D721Med (cell line): Measurements from ENCODE around the gene UBAP2L.
A peak's percentile ranks its signal among the peaks of the same experiment; 100 is the strongest.

Experiments
- DNase-seq: peaks from one replicate; pipeline ENCODE4 v3.0.0; 2011; ENCODE audit warnings: low spot score; ENCODE audit not compliant: insufficient read length
- FAIRE-seq: peaks from 2 replicates; lab custom pipeline; 2011; peaks lifted over from hg19 to GRCh38; lab: Jason Lieb, UNC
- TF ChIP-seq, protein P1 (sequence below): IDR thresholded peaks from 2 replicates; pipeline ENCODE4 v1.5.1; 2012; ENCODE audit warnings: mild to moderate bottlenecking, control low read depth; ENCODE audit not compliant: insufficient read depth; ENCODE audit errors: missing control alignments

UBAP2L gene

DNA sequence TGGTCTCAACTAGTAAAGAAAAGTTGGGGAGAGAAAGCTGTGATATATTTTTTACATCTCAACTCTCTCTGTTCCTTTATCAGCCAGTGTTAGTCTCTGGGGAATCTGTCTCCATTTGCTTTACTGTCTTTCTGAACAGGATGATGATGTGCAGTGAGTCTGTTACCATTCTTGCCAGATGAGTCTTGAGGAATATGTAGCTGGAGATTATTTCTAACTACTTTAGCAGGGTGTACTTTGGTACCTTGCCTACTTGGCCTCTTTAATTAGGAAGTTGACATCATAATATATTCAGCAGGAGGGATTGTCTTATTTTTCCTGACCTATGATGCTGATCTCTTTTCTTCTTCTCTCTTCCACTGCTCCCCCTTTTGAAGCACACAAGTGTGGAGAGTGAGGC lies 35.9 kb downstream of the UBAP2L start:
- FAIRE-seq: no peak

DNA sequence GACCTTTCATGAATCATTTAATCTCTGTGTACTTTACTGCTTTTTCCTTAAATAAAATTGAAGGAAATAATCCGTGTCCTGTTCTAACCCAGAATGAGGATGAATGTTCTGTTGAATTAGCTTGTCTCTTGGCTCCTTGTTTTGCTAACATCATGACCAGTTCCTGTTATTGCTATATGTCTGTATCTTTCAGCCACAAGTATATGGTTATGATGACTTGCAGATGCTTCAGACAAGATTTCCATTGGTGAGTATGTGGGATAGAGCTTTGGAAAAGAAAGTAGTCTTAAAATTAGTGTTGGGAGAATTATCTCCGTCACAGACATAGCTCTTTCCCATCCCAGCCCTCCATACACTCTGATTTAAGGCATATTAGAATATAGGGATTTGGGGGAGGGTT lies 38.0 kb downstream of the UBAP2L start:
- no peak for FAIRE-seq
- TF ChIP-seq, protein P1, sequence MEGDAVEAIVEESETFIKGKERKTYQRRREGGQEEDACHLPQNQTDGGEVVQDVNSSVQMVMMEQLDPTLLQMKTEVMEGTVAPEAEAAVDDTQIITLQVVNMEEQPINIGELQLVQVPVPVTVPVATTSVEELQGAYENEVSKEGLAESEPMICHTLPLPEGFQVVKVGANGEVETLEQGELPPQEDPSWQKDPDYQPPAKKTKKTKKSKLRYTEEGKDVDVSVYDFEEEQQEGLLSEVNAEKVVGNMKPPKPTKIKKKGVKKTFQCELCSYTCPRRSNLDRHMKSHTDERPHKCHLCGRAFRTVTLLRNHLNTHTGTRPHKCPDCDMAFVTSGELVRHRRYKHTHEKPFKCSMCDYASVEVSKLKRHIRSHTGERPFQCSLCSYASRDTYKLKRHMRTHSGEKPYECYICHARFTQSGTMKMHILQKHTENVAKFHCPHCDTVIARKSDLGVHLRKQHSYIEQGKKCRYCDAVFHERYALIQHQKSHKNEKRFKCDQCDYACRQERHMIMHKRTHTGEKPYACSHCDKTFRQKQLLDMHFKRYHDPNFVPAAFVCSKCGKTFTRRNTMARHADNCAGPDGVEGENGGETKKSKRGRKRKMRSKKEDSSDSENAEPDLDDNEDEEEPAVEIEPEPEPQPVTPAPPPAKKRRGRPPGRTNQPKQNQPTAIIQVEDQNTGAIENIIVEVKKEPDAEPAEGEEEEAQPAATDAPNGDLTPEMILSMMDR: no peak
- DNase-seq: no peak

More for the DNA sequence above, 35.9 kb downstream of the UBAP2L start:
- no peak for DNase-seq
- TF ChIP-seq, protein P1: no peak

DNA sequence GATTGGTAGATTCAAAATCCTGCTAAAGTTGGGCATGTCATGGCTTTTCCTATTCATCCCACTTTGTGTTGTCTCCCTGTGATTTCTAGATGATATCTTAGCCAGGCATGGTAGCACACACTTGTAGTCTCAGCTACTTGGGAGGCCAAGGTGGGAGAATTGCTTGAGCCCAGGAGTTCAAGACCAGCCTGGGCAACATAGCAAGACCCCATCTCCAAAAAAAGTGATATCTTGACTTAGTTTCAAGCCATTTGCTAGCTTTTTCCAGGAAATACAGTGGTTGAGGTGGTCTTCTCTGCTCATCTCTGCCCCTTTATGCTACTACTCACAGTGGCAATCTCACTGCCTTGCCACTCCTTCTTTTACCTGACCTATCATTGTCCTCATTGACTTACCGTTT lies 39.4 kb downstream of the UBAP2L start:
- DNase-seq: no peak
- TF ChIP-seq, protein P1: no peak
- FAIRE-seq: no peak

DNA sequence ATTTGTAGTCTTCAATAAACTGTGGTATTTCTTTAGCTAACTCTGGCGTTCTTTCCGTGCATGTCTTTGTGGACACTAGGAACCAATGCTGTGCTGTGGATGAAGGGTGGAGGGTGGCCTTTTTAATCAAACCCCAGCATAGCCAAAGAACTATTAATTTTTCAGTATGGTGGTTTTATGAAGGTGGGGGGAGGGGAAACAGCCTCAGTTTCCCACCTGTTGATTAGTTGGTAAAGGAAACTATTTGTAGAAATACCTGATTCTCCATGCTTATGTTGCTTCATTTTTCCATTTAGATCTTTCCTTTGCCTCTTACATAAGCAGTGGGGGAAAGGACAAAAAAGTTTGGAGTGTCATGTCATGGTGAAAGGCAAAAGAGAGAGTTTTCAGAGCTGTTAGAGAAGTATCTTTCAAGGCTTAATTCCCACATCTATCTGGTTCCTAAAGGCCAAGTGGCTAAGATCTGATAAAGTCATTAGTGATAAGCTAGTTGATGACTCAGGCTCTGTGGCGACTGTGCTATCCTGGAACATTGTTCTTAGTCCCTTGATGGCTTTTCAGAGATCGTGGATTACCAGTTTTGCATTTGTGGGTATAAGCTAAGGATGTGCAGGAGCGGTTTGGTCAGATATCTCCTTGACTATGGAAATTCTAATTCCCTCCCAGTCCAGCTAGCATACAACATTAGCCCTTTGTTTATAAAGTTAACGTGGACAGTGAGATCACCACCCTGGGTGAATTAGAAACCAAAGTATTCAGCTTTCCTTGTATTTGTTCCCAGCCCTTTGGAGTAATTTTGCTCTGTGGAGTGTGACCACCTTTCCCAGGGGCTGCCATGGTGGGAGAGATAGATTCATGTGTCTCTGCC lies 42.9 kb downstream of the UBAP2L start:
- no peak for DNase-seq
- FAIRE-seq: peak; percentile 11
- TF ChIP-seq, protein P1: no peak

DNA sequence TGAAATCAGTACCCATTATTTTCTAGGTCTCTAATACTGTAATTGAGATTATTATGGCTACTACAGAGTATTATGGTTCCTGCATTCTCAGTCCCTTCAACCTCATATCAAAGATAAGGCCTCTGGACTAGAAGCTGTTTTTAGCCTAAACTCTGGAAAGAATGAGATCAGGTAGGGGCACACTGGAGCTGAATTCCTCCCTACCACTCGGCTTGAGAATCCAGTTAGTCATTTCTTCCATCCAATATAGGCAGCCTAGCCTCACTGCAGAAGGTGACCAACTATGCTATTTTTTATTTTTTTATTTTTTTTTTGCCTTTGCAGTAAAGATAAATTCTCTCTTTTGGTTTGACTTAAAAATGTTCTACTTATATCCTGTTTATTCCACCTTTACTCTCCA lies 43.7 kb downstream of the UBAP2L start:
- FAIRE-seq: no peak
- DNase-seq: no peak
- TF ChIP-seq, protein P1: no peak

DNA sequence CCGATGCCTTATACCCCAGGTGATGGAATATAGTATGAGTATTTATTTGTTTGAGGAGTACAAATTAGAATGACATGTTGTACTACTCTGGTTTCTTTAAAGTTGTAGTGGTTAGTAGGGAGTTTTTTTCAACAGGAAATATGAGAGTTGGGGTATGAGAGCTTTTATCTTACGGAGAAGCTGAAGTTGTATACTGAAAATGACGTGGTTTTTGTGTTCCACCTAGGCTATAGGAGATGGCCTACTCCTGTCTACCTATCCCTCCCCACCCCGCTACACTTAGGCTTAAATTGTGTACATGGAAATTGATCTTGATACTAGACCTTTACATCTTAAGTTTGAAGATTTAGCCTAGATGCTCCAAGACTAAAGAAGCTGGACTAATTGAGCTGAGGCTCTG lies 44.8 kb downstream of the UBAP2L start:
- no peak for FAIRE-seq
- TF ChIP-seq, protein P1: no peak
- no peak for DNase-seq

DNA sequence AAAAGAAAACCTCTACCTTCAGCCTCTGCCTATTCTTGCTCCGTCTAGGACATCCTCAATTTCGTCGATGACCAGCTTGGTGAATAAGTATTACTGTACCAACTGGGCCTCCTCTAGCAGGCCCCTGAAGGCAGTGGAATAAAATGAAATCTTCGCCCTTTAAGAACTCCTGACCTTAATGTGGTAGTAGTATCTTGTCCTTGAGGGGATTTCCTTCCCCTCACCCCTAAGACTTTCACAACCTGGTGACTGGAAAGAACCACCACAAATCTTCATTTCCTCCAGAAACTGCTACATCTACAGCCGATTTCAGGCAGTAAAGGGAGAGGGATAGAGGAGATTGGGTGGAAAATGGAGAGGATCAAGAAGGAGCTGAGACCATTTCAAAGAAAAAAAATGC lies 50.1 kb downstream of the UBAP2L start:
- no peak for DNase-seq
- FAIRE-seq: peak; percentile 6
- TF ChIP-seq, protein P1: no peak
